HG03064 (cell line): Measurements from ENCODE around the gene CEP63.
A peak's percentile ranks its signal among the peaks of the same experiment; 100 is the strongest.

Source experiments
- ATAC-seq: cut with Tn5 transposase; IDR thresholded peaks from one replicate; pipeline ENCODE4 v1.9.1; 2021; ENCODE audit warnings: low read depth; ENCODE audit not compliant: unreplicated experiment

Gene CEP63

GRCh38 chr3:134466331-134466730 is 19.5 kb upstream of the CEP63 start:
- no peak for ATAC-seq

DNA sequence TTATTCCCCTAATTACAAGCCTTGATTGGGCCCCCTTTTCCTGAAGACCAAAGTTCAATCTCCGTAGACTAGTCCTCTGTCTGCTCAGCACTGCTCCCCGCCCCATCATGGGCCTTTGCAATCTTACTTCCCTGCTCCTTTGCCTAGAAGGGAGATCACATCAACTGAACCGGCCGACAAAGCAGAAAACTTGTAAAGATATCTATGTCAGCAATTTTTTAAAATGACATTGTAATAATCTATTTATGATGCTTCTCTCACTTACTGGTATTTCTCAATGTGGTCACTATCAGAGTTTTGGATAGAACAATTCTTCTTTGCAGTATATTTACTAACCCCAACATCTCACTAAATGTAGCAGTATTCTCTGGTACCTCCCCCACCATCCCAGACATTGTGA is 17.3 kb upstream of the CEP63 start:
- ATAC-seq = no peak

DNA sequence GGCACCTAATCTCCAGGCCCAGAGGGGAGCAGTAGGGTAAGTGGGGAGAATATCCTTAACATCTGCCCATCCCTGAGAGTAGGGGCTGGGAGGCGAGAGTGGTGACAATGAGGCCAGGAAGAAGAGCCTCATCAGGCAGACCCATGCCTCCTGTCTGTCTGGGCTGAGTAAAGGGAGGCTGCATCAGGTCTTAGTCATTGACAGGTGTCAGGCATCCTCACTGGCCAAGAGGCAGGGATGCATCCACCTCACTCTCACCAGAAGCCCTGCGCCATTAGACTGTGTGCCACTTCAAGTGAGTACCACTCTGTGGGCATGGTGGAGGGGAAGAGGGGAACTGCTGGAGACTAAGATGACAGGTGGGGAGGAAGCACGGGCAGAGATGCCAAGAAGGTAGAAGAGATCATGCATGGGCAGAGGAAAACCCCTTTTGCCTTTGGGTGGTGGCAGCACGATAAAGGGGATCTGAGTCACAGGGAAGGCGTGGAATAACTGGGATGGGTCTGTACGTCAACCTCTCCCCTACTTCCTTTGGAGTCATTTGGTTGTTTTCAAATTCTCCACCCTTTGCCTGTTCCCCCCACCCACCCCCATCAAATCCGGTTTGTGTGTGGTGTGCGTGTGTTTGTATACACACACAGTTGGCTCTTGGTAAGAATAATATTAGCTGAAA is 14.2 kb upstream of the CEP63 start:
- ATAC-seq = no peak

DNA sequence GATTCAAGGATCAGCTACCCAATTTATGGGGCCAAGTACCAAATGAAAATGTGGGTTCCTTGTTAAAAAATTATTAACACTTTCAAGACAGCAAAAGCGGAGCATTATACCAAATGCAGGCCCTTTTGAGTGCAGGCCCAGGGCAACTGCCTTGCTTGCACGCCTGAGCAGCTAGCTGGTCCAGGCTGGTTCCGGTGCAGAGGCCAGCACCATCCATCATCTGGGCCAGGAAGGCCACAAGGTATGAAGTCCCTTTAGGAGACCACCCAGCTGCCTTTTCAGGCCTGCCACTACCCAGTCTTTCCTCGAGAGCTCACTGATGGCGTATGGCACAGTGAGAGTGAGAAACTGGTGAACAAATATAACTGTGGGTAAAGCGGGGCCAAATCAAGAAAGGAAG is 13.0 kb upstream of the CEP63 start:
- no peak for ATAC-seq

- no peak for ATAC-seq
These were observed 11.8 kb upstream of the CEP63 start for GRCh38 chr3:134473868-134474546.

GRCh38 chr3:134474956-134475355 is 10.9 kb upstream of the CEP63 start:
- no peak for ATAC-seq

DNA sequence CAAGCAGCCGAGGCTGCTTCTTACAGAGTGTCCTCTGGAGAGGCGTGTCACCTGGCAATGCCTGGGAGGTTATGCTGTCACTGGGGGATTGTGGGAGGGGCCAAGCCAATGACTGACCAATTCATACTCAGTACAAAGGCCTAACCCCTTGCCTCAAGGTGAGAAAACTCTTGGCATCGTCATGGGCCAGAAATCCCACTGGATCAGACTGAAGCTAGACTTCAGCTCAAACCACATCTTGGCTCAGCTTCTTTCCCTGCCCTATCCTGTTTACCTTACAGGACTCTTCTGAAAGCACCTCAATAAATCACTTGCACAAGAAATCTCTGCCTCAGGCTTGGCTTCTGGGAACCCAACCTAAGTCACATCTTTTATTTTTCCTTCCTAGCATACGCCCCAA is 9.6 kb upstream of the CEP63 start:
- ATAC-seq = no peak

GRCh38 chr3:134477002-134477401 is 8.9 kb upstream of the CEP63 start:
- ATAC-seq = no peak

DNA sequence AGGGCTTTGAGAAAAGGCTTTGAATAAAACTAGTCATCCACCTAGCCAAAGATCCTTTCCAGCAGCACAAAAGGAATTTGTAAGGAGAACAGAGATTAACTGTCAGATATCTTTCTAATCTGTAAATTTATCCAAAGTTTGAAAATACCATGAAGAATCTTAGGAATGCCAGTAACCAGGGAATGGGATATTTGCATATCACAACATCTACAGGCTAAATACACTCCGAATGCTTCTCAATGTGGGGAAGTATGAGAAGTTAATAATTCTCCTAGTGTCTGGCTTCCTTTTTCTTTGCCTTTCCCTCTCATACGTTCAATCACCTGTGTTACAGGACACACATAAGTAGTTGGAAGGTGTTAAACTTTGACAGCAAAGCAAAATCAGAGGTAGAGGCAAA is 7.9 kb upstream of the CEP63 start:
- ATAC-seq = no peak

DNA sequence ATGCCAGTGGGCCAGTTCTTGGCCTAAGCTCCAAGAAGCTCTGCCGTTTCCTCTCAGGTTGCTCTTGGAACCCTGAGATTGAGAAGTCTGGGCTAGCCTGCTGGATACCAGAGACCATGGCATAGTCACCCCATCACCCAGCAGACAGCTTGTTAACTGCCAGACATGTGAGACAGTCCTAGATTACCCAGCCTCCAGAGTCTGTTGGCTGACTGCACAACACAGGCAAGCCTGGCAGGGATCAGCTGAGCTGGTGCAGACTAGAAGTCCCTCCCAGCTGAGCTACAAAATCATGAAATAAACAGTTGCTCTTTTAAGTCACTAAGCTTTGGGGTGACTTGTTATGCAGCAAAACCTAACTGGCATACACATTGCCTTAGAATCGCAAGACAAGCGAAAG is 5.3 kb upstream of the CEP63 start:
- ATAC-seq = no peak

DNA sequence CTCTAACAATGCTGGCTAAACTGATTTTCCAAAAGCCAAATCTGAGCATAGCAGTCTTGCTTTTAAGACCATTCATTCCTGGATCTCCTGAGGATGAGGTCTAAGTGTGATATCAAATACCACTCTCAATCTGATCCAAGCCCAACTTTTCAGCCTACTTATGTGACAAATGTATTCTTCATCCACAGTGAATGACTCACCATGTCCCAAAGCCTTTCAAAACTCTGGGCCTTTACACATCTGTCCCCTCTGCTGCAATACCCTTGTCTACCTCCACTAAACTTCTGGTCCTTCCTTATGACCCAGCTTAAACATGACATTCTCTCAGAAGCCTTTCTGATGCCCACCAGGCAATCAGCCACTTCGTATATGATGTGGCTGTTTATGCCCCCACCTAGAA is 4.7 kb upstream of the CEP63 start:
- ATAC-seq = no peak

DNA sequence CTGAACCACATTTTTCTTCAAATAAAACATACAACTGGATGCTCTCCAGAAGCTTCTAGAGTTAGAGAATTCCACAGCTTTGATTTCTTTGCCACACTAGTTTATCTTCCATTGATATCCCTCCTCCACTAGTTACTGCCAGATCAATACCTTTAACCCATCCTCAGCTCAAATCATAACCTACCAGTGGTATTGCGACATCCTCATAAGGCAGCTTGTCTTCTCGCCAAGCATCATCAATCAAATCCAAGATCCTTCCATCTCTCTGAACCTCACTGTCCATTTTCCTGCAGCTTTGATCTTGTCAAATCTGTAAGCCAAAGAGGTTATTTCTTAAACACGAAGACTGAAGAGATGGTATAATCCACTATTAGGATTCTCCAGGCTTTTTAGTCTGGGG is 3.2 kb upstream of the CEP63 start:
- no peak for ATAC-seq

DNA sequence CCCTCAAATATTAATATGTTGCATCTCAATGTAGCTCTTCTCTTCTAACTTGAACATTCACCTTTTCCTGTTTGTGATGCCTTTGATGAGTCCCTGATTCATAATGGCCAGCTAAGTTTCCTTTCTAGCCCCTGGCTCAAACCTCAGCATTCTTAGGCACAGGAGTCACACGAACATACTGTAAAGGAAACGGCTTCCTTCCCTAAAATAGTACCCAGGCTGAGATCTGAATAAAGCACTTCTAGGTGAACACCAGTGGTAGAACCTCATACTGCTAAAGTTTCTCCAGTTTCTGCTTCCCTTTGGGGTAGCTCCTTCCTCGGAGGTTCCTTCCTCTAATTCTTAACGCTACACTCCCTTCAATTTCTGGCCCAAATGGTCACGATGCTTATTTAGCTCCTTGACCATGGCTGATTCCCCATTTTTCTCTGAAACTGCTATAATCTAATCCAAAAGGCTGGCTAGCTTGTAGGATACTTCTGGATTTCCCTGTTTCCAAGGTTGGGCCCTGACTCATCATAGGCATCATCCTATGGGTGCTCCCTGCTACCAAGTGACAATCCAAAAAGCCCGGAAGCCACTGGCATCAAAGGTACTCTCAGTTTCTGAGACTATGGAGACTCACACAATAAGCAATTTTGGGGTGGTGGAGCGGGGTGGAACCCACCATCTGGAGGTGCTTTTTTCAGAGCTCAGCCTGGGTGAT is 2.5 kb upstream of the CEP63 start:
- no peak for ATAC-seq

DNA sequence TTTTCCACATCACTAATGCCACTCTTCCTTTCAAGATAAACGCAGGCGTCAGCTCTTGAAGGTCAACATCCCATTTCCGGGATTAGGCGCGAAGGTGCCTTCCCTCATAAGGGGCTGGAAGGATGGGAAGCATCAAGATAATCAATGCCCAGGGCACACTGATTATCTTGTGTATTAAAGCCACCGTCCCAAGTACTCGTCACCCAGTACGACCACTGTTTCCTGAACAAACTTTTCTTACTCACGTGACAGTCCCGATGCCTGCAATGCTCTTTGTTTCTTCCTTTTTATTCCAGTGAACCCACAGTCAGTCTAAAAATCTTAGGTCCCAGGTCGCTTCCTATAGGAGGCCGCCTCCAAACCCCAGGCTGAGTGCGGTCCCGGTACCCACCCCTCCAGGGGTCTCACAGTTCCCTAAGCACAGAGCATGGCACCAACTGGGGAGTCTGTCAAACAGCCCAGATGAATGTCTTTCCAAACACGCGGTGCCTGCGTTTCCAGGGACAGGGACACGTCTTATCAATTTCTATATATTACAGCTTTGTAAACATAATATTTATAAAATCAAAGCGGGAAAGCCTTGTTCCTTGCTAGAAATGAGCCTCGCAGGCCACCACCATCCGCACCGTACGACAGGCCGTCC is 661 bp upstream of the CEP63 start:
- ATAC-seq = peak; percentile 18

DNA sequence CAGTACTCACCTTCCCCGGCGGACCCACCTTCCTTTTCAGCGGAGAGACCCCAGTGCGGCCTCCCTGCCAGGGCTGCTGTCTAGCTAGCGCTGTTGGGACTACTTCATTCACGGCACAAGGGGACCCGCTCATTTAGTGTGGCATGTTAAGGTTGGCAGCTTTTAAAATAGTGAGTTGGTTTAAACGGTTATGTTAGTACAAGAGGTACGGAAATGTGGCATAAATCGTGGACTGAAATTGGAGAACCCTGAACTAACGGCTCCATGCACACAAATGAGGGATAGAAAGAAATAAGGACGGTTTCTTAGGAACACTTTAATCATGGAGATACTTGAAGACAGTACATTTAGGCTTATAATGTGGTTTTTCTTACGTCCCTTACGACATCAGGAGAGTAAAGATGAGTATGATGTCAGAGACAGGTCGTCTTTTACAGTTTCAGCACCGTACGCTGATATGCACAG is 752 bp downstream of the CEP63 start:
- no peak for ATAC-seq

DNA sequence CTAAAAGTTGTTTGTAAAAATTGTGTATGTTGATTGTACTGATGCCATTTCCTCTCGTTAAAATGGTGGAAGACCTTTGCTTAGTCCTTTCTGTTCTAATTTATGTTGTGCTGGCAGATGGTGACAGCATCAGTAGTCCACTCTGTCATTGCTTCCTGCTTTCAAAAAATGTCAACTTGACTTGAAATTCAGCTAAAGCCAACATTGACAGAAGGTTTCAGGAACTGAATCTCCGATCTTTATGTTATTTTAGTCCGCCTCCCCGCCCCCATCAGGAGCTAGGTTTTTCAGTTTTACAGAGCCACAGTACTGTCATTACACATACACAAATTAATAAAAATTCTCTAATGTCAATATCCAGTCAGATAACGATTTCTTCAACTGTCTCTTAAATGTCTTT is 1.5 kb downstream of the CEP63 start:
- ATAC-seq = no peak

DNA sequence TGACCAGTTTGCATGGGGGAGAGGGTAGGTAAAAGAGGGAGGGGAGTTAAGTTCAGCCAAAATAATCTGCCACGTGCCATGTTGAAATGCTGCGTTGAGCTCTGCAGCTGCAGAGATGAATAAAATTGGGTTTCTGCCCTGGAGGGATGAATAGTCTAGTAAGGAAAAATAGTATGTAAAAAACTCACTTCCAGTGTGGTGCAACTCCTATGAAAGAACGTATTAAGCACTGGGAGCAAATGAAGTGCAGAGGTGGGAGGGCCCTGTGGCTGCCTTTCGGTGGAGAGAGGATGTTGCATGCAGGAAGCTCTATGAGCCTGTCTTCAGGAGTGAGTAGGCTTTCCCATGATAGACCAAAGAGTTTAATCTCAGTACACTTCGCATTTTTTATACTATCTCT is 8.6 kb downstream of the CEP63 start:
- ATAC-seq = no peak

DNA sequence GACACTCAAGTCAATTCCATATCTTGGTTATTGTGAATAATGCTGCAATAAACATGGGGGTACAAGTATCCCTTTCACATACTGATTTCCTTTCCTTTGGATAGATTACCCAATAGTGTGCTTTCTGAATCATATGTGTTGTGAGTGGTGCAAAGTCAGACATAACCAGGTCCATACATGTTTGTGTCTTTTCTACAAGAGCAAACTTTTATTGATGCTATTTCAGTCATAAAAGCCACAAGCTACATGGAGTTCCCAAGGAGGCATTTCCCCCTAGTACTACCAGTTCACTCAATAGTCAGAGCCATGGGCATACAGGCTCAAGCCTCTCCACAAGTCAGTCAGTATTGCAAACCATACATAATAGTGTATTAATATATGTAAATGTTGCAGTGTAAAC is 10.1 kb downstream of the CEP63 start:
- ATAC-seq = no peak

- ATAC-seq = no peak
These were observed 10.7 kb downstream of the CEP63 start for GRCh38 chr3:134496471-134497071.

DNA sequence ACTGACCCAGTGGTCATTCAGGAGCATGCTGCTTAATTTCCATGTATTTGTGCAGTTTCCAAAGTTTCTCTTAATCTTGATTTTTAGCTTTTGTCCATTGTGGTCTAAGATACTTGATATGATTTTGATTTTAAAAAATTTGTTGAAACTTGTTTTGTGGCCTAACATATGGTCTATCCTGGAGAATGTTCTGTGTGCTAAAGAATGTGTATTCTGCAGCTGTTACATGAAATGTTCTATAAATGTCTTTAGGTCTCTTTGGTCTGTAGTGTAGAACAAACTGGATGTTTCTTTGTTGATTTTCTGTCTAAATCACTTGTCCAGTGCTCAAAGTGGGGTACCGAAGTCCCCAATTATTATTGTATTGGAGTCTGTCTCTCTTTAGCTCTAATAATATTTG is 17.4 kb downstream of the CEP63 start:
- ATAC-seq = no peak

GRCh38 chr3:134504132-134504531 is 18.3 kb downstream of the CEP63 start:
- no peak for ATAC-seq
